Activated T-helper 9 cell treated with anti-CD3 and anti-CD28 coated beads, Interleukin-2, amount 50 U/mL, for 16 hours (primary cell): ENCODE data around the gene MRAP2.

Experiments
- DNase-seq: peaks from one replicate; pipeline ENCODE4 v3.0.0-alpha.2; 2020; ENCODE audit warnings: low read depth

Gene MRAP2

DNA sequence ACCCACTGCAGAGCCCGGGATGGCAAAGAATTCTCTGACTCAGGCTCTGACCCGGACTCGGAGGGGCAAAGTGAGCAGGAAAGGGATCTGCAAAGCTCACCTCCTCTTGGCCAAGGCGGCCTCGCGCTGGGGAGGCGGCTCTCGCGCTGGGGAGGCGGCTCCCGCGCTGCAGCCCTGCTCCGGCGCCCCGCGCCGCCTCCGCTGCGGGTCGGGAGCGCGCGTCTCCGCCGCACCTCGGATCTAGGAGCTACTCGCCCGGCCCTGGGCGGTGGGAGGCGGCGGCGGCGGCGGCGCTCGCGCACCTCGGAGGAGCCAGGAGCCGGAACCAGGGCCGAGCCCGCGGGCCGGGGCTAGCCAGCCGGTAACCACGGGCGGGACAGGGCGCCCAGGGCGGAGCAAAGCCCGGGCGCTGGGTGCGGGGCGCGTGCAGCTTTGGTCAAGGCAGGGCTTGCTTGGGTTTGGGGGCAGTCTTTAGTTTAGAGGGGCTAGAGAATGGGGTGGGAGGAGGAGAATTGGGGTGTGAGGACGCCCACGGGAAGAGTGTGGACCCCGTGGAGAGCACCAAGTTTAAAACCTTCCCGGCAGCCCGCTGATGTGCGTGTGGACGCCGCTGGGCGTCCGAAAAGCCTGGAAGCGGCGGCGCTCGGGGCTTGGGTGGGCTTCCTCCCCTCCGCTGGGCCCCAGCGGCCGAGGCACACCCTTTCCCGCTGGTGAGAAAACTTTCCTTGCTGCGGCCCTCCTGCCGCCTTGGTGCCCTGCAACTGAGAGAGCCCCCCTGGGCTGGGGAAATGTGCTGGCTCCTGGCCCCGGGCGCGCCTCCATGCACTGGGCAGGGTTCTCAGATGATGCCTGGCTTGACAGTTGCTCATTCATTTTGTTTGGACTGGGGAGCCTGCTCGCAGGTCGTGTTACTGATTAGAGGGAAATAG lies at the start of gene MRAP2:
MRAP2 (plus strand) TSS at position 250 of the 929 bp plus-strand sequence. CDS start 21,547 bp downstream, outside the sequence.
- no peak for DNase-seq

GRCh38 chr6:83984411-83984810 lies 49.2 kb upstream of the MRAP2 start:
- DNase-seq: no peak

GRCh38 chr6:83985308-83985713 lies 48.3 kb upstream of the MRAP2 start:
- DNase-seq: no peak

DNA sequence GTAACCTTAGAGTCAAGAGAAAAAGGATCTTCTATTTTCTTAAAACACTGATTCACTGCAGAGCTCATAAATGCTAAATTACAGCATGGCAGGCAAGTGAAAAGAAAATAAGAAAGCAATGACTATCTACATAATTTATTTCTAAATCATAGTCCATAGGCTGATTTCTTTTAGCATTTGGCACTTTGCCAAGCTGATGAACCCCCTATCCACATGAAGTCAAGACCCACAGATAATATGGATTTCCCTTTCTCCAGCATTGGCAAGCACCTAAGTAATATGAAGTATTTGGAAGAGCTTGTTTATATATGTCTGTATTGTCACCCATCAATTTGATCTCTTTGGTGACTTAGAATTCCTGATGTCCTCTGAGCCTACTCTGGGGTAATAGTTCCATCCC lies 47.9 kb upstream of the MRAP2 start:
- no peak for DNase-seq

- DNase-seq: no peak
Observed at GRCh38 chr6:83998021-83998584, 35.5 kb upstream of the MRAP2 start.

- DNase-seq: no peak
Observed at GRCh38 chr6:84001119-84001518, 32.5 kb upstream of the MRAP2 start.

DNA sequence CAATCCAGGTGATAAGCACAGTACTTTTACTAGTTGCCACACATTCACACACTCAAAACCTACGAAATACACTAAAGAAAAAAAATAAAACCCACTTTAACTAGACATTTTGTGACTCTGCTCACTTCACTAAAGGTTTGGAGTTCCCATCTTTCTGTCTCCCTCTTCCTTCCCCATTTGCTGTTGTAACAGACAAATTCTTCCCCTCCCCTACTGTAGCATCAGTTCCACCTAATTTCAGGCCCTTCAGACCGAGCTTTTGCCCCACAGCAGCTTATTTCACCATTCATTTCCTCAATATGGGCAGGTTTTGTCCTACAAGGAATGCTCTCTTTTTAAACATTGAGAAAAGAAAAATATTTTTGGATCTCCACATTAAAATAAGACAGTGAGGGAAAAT lies 31.3 kb upstream of the MRAP2 start:
- DNase-seq: no peak

- DNase-seq: no peak
Observed at GRCh38 chr6:84003131-84003530, 30.4 kb upstream of the MRAP2 start.

DNA sequence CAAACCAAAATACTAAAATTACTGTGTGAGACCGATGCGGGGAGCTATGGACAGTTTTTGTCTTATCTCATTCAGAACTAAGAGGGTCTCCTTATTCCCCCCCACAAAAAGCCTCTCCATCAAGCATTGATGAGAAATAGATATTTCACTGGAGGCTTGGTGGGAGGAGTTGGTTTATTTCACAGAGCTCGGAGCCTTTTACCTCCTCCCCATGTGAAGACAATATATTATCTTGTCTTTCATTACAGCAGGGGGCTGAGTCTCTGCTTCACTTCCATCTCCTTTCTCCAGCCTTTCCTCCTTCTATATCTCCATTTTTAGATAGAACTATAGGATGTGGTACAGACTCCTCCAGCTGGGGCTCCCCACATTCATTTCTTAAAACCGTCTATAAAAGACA lies 29.9 kb upstream of the MRAP2 start:
- no peak for DNase-seq

DNA sequence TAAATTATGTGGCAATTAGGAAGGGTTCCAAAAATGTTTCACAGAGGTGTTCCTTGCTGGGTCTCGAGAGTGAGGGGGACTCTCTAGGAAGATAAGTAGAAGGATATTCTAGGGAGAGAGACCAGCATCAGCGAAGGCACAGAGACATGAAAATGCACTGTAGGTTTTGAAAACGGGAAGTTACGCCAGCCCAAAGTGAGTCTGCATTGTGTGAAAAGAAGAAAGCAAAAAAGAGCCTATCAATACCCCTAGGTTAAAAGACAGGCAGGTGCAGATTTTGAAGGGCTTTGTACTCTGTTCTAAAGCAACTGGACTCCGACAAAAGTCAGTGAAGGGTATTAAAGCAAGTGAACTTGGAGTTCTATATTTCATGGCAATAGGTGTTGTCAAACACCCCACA lies 25.7 kb upstream of the MRAP2 start:
- no peak for DNase-seq

- no peak for DNase-seq
Observed at GRCh38 chr6:84013354-84013753, 20.2 kb upstream of the MRAP2 start.

- DNase-seq: no peak
Observed at GRCh38 chr6:84013931-84014330, 19.6 kb upstream of the MRAP2 start.

DNA sequence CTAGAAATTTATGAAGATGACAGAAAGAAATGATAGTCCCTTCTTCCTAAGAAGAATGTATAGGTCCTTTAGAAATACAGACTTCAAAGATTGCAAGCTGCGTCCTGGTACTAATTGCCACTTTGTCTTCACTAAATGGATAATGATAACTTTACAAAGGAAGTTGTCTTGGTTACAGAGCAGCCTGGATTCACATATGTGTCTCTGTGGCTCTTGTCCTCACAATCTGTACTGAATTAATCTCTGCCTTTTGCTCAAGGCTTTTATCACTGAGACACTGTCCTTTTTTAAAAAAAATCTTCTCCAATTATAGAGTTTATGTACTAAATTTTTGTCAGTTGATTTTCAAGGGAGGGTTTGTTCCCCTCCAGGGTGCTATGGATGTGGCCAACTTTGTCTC lies 17.5 kb upstream of the MRAP2 start:
- DNase-seq: no peak

- no peak for DNase-seq
Observed at GRCh38 chr6:84017709-84018452, 15.7 kb upstream of the MRAP2 start.

- no peak for DNase-seq
Observed at GRCh38 chr6:84018453-84019061, 15.0 kb upstream of the MRAP2 start.

GRCh38 chr6:84019141-84019841 lies 14.3 kb upstream of the MRAP2 start:
- DNase-seq: no peak

DNA sequence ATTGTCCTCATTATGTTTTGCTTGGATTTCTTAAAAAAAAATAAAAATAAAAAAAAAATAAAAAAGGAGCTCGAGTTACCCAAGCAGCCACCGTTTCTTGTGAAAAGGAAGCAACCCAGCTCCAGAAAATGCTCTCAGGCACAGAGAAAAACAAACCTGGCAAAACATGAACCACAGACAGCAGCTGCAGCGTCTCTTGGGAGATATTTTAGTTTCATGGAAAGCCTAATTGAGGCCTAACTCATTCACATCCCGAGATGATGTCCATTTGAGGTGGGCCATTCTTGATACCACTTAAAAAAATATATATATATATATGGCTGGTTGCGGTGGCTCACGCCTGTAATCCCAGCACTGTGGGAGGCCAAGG lies 13.7 kb upstream of the MRAP2 start:
- DNase-seq: no peak

GRCh38 chr6:84021625-84022024 lies 11.9 kb upstream of the MRAP2 start:
- DNase-seq: no peak

DNA sequence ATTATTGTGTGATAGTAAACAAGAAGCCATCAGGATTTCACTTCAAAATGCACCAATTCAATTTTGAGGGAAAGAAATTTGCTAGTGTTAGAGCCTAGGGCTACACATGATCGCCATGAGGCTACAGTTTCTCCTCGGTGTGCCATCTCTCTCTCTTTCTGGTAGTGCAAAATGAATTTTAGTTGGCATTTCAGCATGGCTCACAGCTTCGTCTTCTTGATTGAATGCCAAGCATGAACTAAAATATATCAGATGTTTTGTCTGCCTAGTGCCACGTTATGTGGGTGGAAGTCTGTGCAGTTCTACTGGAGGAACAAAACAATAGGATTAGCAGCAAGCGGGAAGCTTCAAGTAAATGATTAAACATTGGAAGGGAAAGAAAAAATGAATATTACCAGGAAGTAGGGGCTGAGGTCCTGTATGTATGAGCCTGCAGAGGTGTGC lies 6.8 kb upstream of the MRAP2 start:
- no peak for DNase-seq

GRCh38 chr6:84027340-84028181 lies 6.0 kb upstream of the MRAP2 start:
- no peak for DNase-seq

GRCh38 chr6:84028350-84028749 lies 5.2 kb upstream of the MRAP2 start:
- DNase-seq: no peak
